GM12878 (cell line): ENCODE data around the gene GPAT3. TPM values are rescaled to one million over a fixed set of nuclear protein-coding genes. Genes with fewer than 3 reads are reported as not detected.

ENCODE experiments used
- ATAC-seq: fragments of 200-7000 bp; cut with Tn5 transposase; 3 replicates; pipeline ENCODE4 v1.9.1; 2020; ENCODE audit warnings: mild to moderate bottlenecking, moderate library complexity
- BruUV-seq: library from RNA; stranded (reverse); fragments of 400-500 nt; replicated peaks from 2 replicates; lab custom pipeline; 2021; lab: Mats Ljungman, UMichigan
- CTCF ChIA-PET: fragments of 300-600 bp; sonication (Branson Sonifier 250); formaldehyde crosslinking; extraction: SDS; loops from one replicate; lab custom pipeline; 2021; ENCODE audit warnings: inconsistent platforms; lab: Yijun Ruan, JAX
- POLR2A ChIA-PET: fragments of 350-600 bp; formaldehyde crosslinking; extraction: SDS; loops from one replicate; lab custom pipeline; 2021; ENCODE audit warnings: inconsistent platforms; lab: Charles Lee
- RAD21 ChIA-PET: fragments of 300-600 bp; sonication (Branson Sonifier 250); formaldehyde crosslinking; loops from one replicate; lab custom pipeline; 2023; ENCODE audit warnings: antibody characterized with exemption; ENCODE audit not compliant: unreplicated experiment; lab: Charles Lee
- SMC1A ChIA-PET: fragments of 300-600 bp; sonication (Branson Sonifier 250); formaldehyde crosslinking; loops from one replicate; lab custom pipeline; 2023; ENCODE audit not compliant: unreplicated experiment, uncharacterized antibody; lab: Charles Lee
- DNase-seq: peaks from one replicate; pipeline ENCODE4 v3.0.0-alpha.2; 2011; ENCODE audit warnings: low read depth, low spot score
- FAIRE-seq: peaks from 3 replicates; lab custom pipeline; 2011; peaks lifted over from hg19 to GRCh38; lab: Jason Lieb, UNC
- H2AFZ ChIP-seq: 2 replicates; pipeline ENCODE4 v1.6.0; 2011; ENCODE audit warnings: low read depth, low read length, control low read depth; ENCODE audit not compliant: control insufficient read depth
- H3K27ac ChIP-seq: 2 replicates; pipeline ENCODE4 v1.5.1; 2011; ENCODE audit warnings: control low read depth; ENCODE audit not compliant: control insufficient read depth, insufficient read depth
- H3K27me3 ChIP-seq, 2 experiments: replicated peaks in 1 of 2; 2 replicates each; pipeline versions ENCODE4 v1.6.0 to v1.6.1; 2011; ENCODE audit warnings: low read length in 1 of 2; ENCODE audit not compliant: control insufficient read depth in 2 of 2, insufficient read depth in 2 of 2
- H3K36me3 ChIP-seq, 2 experiments: 2 replicates each; pipeline ENCODE4 v1.5.1; 2011; ENCODE audit warnings: low read length in 1 of 2; ENCODE audit not compliant: control insufficient read depth in 2 of 2, insufficient read depth in 2 of 2
- H3K4me1 ChIP-seq: 2 replicates; pipeline ENCODE4 v1.6.1; 2011; ENCODE audit warnings: mild to moderate bottlenecking, low read length, moderate library complexity, mixed read lengths; ENCODE audit not compliant: control insufficient read depth, insufficient read depth
- H3K4me2 ChIP-seq: 2 replicates; pipeline ENCODE4 v1.6.0; 2011; ENCODE audit warnings: control low read depth; ENCODE audit not compliant: control insufficient read depth, insufficient read depth
- H3K4me3 ChIP-seq: fragments of 200-600 bp; sonication (generic); 2 replicates; pipeline ENCODE4 v1.5.1; 2016
- H3K79me2 ChIP-seq: 2 replicates; pipeline ENCODE4 v1.6.0; 2011; ENCODE audit warnings: low read length; ENCODE audit not compliant: control insufficient read depth, insufficient read depth
- H3K9ac ChIP-seq: 2 replicates; pipeline ENCODE4 v1.8.0; 2011; ENCODE audit warnings: low read length, control low read depth, mixed read lengths; ENCODE audit not compliant: control insufficient read depth, insufficient read depth
- H3K9me3 ChIP-seq: replicated peaks from 3 replicates; pipeline ENCODE4 v1.5.1; 2011; ENCODE audit warnings: mild to moderate bottlenecking, low read length; ENCODE audit not compliant: control insufficient read depth, insufficient read depth
- H4K20me1 ChIP-seq: 2 replicates; pipeline ENCODE4 v1.6.0; 2011; ENCODE audit not compliant: control insufficient read depth, insufficient read depth
- E2F4 ChIP-seq: IDR thresholded peaks from 2 replicates; pipeline ENCODE4 v1.6.1; 2012; ENCODE audit warnings: low read depth, low read length, improper control_type of control experiment
- KAT2A ChIP-seq: conservative IDR thresholded peaks from 2 replicates; pipeline ENCODE4 v1.6.1; 2011; ENCODE audit warnings: low read depth, low read length; ENCODE audit not compliant: control insufficient read depth
- MTA2 ChIP-seq: fragments of 450-650 bp; IDR thresholded peaks from 2 replicates; pipeline ENCODE4 v1.6.1; 2016; ENCODE audit warnings: low read depth, mild to moderate bottlenecking, moderate library complexity
- PAX5 ChIP-seq: IDR thresholded peaks from 2 replicates; pipeline ENCODE4 v1.6.1; 2011; ENCODE audit warnings: low read depth, low read length, borderline replicate concordance
- RAD21 ChIP-seq: IDR thresholded peaks from 2 replicates; pipeline ENCODE4 v1.6.1; 2011; ENCODE audit warnings: mild to moderate bottlenecking, low read depth, low read length, moderate library complexity; ENCODE audit not compliant: insufficient read depth
- TBL1XR1 ChIP-seq: IDR thresholded peaks from 2 replicates; pipeline ENCODE4 v1.6.1; 2012; ENCODE audit warnings: low read depth, low read length, improper control_type of control experiment
- ZBTB33 ChIP-seq: fragments of 450-650 bp; IDR thresholded peaks from 2 replicates; pipeline ENCODE4 v1.6.1; 2017; ENCODE audit warnings: mild to moderate bottlenecking
- WGBS: methylation state at CpG from one replicate; pipeline ENCODE4 v1.1.6; 2016; ENCODE audit warnings: low lambda C conversion rate; ENCODE audit not compliant: insufficient replicate concordance, insufficient coverage; ENCODE audit errors: missing lambda C conversion rate; 5-methylcytosine and 5-hydroxymethylcytosine counted together
- in situ Hi-C: fragments of 300-500 bp; cut with MboI; formaldehyde crosslinking; loops from 9 replicates; pipeline ENCODE4 v1.14.3; 2018; ENCODE audit warnings: mixed read lengths
- intact Hi-C: fragments of 100-400 bp; cut with micrococcal nuclease; formaldehyde crosslinking; loops from one replicate; pipeline ENCODE4 v1.14.2; 2022; ENCODE audit not compliant: unreplicated experiment
- polyA plus RNA-seq, 11 experiments: library from polyadenylated mRNA; depleted of rRNA in 4 of 11; unstranded in 6 of 11; stranded (reverse) in 5 of 11; fragments of >200 nt; fragmentation: Nextera tagmentation in 4 of 11; fragmentation: Illumina TruSeq in 1 of 11; extraction: Ambion mirVana in 4 of 11; extraction: Trizol in 1 of 11; gene quantifications; 1 replicate in 1 of 11; 2 replicates in 10 of 11; pipeline versions ENCODE4 v1.2.1 to v1.2.3, GENCODE V29; 2011 to 2016; ENCODE audit warnings: inconsistent platforms in 2 of 11, missing spikeins in 2 of 11, low read depth in 1 of 11
- total RNA-seq, 4 experiments: library from RNA; depleted of rRNA in 3 of 4; stranded (reverse); fragments of >200 nt in 3 of 4; fragmentation: Illumina TruSeq in 1 of 4; extraction: Trizol in 1 of 4; gene quantifications; 2 replicates each; pipeline versions ENCODE4 v1.2.1 to v1.2.3, GENCODE V29; 2013 to 2021
- TF ChIP-seq, protein P1 (sequence below): fragments of 150-350 bp; IDR thresholded peaks from 2 replicates; pipeline ENCODE4 v1.6.1; 2014; ENCODE audit warnings: mild to moderate bottlenecking, low read depth, low read length
- TF ChIP-seq, protein P2 (sequence below): IDR thresholded peaks from 2 replicates; pipeline ENCODE4 v1.6.1; 2012; ENCODE audit warnings: low read length, inconsistent platforms
- TF ChIP-seq, protein P3 (sequence below): IDR thresholded peaks from 2 replicates; pipeline ENCODE4 v1.6.1; 2012; ENCODE audit warnings: low read depth, low read length, improper control_type of control experiment
- TF ChIP-seq, protein P4 (sequence below): fragments of 150-350 bp; IDR thresholded peaks from 2 replicates; pipeline ENCODE4 v1.6.1; 2016; ENCODE audit warnings: low read depth, low read length

GPAT3 gene
- total and polyA plus RNA-seq, 10 of the 15 experiments (the other 5 are each of a cell fraction or from before 2014, with no cell fraction given): 0.26 to 1.1 (median 0.52) TPM

GRCh38 chr4:83516042-83516772 lies 19.7 kb upstream of the GPAT3 start (continued):
- TF ChIP-seq, protein P1, sequence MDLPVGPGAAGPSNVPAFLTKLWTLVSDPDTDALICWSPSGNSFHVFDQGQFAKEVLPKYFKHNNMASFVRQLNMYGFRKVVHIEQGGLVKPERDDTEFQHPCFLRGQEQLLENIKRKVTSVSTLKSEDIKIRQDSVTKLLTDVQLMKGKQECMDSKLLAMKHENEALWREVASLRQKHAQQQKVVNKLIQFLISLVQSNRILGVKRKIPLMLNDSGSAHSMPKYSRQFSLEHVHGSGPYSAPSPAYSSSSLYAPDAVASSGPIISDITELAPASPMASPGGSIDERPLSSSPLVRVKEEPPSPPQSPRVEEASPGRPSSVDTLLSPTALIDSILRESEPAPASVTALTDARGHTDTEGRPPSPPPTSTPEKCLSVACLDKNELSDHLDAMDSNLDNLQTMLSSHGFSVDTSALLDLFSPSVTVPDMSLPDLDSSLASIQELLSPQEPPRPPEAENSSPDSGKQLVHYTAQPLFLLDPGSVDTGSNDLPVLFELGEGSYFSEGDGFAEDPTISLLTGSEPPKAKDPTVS: no peak
- TF ChIP-seq RAD21: no peak
- TF ChIP-seq KAT2A: no peak
- TF ChIP-seq, all 136 proteins: peak for 0

DNA sequence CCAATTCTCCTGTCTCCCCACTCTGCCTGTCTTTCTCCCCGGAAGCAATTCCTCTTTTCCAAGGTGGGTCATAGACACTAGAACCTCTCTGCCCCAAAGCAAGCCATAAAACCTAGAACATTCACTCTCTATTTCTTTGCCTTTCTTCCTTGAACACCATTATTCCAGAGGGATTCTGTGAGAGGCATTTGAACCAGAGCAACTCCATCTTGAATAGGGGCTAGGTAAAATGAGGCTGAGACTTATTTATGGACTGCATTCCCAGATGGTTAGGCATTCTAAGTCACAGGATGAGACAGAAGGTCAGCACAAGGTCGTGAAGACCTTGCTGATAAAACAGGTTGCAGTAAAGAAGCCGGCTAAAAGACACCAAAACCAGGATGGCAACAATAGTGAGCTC lies 13.7 kb upstream of the GPAT3 start:
- FAIRE-seq (no peak), ATAC-seq (no peak)
- BruUV-seq: no TSS peak

More for the DNA sequence above, 13.7 kb upstream of the GPAT3 start:
- H2AFZ ChIP-seq: no peak overlapping the region
- CTCF ChIA-PET: no interaction called here
- no peaks in the 10 kb centered on the region for H3K4me1 ChIP-seq
- H3K79me2 ChIP-seq: no peaks in the 10 kb centered on the region
- H3K4me3 ChIP-seq: no peak overlapping the region
- WGBS: 33% methylated on average over 3 of the region's 3 CpGs
- no peak overlapping the region for H3K4me2 ChIP-seq
- no peak overlapping the region for H3K9ac ChIP-seq
- RAD21 ChIA-PET: no interaction called here
- intact Hi-C loops (no loop called here), in situ Hi-C loops (no loop called here)
- H3K27ac ChIP-seq: no peak overlapping the region
- TF ChIP-seq, protein P2, sequence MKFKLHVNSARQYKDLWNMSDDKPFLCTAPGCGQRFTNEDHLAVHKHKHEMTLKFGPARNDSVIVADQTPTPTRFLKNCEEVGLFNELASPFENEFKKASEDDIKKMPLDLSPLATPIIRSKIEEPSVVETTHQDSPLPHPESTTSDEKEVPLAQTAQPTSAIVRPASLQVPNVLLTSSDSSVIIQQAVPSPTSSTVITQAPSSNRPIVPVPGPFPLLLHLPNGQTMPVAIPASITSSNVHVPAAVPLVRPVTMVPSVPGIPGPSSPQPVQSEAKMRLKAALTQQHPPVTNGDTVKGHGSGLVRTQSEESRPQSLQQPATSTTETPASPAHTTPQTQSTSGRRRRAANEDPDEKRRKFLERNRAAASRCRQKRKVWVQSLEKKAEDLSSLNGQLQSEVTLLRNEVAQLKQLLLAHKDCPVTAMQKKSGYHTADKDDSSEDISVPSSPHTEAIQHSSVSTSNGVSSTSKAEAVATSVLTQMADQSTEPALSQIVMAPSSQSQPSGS: no peak
- TF ChIP-seq E2F4 (no peak), TBL1XR1 (no peak), ZBTB33 (no peak), PAX5 (no peak), MTA2 (no peak)
- TF ChIP-seq, protein P3, sequence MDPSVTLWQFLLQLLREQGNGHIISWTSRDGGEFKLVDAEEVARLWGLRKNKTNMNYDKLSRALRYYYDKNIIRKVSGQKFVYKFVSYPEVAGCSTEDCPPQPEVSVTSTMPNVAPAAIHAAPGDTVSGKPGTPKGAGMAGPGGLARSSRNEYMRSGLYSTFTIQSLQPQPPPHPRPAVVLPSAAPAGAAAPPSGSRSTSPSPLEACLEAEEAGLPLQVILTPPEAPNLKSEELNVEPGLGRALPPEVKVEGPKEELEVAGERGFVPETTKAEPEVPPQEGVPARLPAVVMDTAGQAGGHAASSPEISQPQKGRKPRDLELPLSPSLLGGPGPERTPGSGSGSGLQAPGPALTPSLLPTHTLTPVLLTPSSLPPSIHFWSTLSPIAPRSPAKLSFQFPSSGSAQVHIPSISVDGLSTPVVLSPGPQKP: no peak
- TF ChIP-seq, protein P4, sequence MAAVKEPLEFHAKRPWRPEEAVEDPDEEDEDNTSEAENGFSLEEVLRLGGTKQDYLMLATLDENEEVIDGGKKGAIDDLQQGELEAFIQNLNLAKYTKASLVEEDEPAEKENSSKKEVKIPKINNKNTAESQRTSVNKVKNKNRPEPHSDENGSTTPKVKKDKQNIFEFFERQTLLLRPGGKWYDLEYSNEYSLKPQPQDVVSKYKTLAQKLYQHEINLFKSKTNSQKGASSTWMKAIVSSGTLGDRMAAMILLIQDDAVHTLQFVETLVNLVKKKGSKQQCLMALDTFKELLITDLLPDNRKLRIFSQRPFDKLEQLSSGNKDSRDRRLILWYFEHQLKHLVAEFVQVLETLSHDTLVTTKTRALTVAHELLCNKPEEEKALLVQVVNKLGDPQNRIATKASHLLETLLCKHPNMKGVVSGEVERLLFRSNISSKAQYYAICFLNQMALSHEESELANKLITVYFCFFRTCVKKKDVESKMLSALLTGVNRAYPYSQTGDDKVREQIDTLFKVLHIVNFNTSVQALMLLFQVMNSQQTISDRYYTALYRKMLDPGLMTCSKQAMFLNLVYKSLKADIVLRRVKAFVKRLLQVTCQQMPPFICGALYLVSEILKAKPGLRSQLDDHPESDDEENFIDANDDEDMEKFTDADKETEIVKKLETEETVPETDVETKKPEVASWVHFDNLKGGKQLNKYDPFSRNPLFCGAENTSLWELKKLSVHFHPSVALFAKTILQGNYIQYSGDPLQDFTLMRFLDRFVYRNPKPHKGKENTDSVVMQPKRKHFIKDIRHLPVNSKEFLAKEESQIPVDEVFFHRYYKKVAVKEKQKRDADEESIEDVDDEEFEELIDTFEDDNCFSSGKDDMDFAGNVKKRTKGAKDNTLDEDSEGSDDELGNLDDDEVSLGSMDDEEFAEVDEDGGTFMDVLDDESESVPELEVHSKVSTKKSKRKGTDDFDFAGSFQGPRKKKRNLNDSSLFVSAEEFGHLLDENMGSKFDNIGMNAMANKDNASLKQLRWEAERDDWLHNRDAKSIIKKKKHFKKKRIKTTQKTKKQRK: no peak
- SMC1A ChIA-PET: no interaction called here
- POLR2A ChIA-PET: no interaction called here
- H3K27me3 ChIP-seq: no peaks in the 10 kb centered on the region
- H3K9me3 ChIP-seq: peaks cover 1% of the 10 kb centered on the region; the same call in 2 of the 3 replicates
- H4K20me1 ChIP-seq: no peaks in the 10 kb centered on the region
- no peak for DNase-seq
- H3K36me3 ChIP-seq: no peaks in the 10 kb centered on the region
